ACC112 (cell line): ENCODE data around the gene AOPEP.

Source experiments
- H2AFZ ChIP-seq: fragments of 200-600 bp; sonication (generic); one replicate; pipeline ENCODE4 v1.6.0; 2017; ENCODE audit warnings: antibody characterized with exemption, low read length; ENCODE audit not compliant: unreplicated experiment
- H3K27ac ChIP-seq: fragments of 200-600 bp; sonication (generic); 2 replicates; pipeline ENCODE4 v1.5.1; 2014; ENCODE audit warnings: low read depth, mild to moderate bottlenecking, antibody characterized with exemption, low read length, moderate library complexity
- H3K27me3 ChIP-seq: fragments of 200-600 bp; sonication (generic); 2 replicates; pipeline ENCODE4 v1.6.1; 2014; ENCODE audit warnings: mild to moderate bottlenecking, antibody characterized with exemption, low read length, moderate library complexity, mixed read lengths; ENCODE audit not compliant: insufficient read depth
- H3K36me3 ChIP-seq: fragments of 200-600 bp; sonication (generic); 2 replicates; pipeline ENCODE4 v1.6.1; 2016; ENCODE audit warnings: mild to moderate bottlenecking, antibody characterized with exemption, low read length, moderate library complexity, mixed read lengths; ENCODE audit not compliant: insufficient read depth
- H3K4me1 ChIP-seq: fragments of 200-600 bp; sonication (generic); one replicate; pipeline ENCODE4 v1.6.1; 2016; ENCODE audit warnings: low read length, mixed read lengths; ENCODE audit not compliant: insufficient read depth, unreplicated experiment, control insufficient read depth
- H3K4me3 ChIP-seq: fragments of 200-600 bp; sonication (generic); 2 replicates; pipeline ENCODE4 v1.5.1; 2014; ENCODE audit warnings: mild to moderate bottlenecking, low read depth, low read length
- H3K79me2 ChIP-seq: fragments of 200-600 bp; sonication (generic); one replicate; pipeline ENCODE4 v1.6.0; 2016; ENCODE audit warnings: low read length; ENCODE audit not compliant: control insufficient read depth, unreplicated experiment, insufficient read depth

Gene AOPEP

GRCh38 chr9:94946256-94946655, 219.8 kb downstream of the AOPEP start:
- H3K4me1 ChIP-seq: peaks cover 59% of the 10 kb centered on the region
- no peaks in the 10 kb centered on the region for H3K79me2 ChIP-seq
- no peaks in the 10 kb centered on the region for H3K27me3 ChIP-seq
- H3K4me3 ChIP-seq: no peak overlapping the region
- H2AFZ ChIP-seq: no peak overlapping the region
- peak overlapping the region; percentile 88 for H3K27ac ChIP-seq
- H3K36me3 ChIP-seq: no peaks in the 10 kb centered on the region

- Histone ChIP-seq H3K4me3 (no peak overlapping the region), H3K36me3 (no peaks in the 10 kb centered on the region), H3K27me3 (no peaks in the 10 kb centered on the region), H3K27ac (no peak overlapping the region), H3K79me2 (no peaks in the 10 kb centered on the region), H2AFZ (no peak overlapping the region), H3K4me1 (peaks cover 62% of the 10 kb centered on the region)
Measured at GRCh38 chr9:94948567-94949235, 222.2 kb downstream of the AOPEP start.

DNA sequence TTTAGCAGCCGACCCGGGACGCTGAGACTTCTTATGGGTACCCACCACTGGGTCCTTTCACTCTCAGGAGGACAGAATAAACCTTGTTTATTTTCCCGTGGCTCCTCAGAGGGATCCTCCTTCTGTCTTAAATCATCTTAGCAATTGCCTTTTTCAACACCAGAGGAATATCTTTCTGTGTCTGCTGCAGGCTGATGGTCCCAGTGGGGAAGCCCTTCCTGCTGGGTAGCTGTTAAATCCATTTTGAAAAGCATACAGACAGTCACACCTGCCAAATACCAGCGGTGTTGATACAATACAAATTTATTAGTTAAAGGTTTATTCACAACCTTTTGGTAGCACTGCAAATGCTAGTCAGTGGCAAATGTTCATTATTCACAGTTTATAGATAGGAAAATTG, 222.9 kb downstream of the AOPEP start:
- no peaks in the 10 kb centered on the region for H3K36me3 ChIP-seq
- no peaks in the 10 kb centered on the region for H3K79me2 ChIP-seq
- no peak overlapping the region for H2AFZ ChIP-seq
- H3K4me3 ChIP-seq: no peak overlapping the region
- no peak overlapping the region for H3K27ac ChIP-seq
- H3K4me1 ChIP-seq: peaks cover 56% of the 10 kb centered on the region
- no peaks in the 10 kb centered on the region for H3K27me3 ChIP-seq

DNA sequence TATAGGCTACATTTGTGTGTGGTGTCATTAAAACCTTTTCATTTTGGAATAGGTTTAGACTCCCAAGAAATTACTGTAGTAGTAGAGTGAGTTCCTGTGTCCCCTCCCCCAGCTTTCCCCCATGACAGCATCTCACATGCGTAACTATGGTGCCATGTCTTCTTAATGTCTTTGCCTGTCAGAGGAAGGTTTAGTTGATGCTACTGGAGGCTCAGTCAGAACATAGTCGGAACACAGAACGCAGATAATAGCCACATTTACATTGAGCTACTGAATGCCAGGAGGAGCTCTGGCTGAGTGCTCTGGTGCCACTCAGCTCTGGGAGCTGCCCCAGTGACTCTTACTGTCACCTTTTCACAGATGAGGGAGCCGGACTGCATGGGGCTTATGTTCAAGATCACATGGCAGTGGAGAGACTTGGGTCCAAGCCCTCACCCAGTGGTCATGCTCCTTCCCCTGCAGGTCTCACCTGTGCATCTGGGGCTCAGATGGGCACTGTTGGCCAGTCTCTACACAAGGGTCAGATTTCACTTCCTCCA, 223.6 kb downstream of the AOPEP start:
- no peak overlapping the region for H3K27ac ChIP-seq
- H3K27me3 ChIP-seq: no peaks in the 10 kb centered on the region
- H3K36me3 ChIP-seq: no peaks in the 10 kb centered on the region
- H2AFZ ChIP-seq: no peak overlapping the region
- H3K79me2 ChIP-seq: no peaks in the 10 kb centered on the region
- peaks cover 54% of the 10 kb centered on the region for H3K4me1 ChIP-seq
- no peak overlapping the region for H3K4me3 ChIP-seq

DNA sequence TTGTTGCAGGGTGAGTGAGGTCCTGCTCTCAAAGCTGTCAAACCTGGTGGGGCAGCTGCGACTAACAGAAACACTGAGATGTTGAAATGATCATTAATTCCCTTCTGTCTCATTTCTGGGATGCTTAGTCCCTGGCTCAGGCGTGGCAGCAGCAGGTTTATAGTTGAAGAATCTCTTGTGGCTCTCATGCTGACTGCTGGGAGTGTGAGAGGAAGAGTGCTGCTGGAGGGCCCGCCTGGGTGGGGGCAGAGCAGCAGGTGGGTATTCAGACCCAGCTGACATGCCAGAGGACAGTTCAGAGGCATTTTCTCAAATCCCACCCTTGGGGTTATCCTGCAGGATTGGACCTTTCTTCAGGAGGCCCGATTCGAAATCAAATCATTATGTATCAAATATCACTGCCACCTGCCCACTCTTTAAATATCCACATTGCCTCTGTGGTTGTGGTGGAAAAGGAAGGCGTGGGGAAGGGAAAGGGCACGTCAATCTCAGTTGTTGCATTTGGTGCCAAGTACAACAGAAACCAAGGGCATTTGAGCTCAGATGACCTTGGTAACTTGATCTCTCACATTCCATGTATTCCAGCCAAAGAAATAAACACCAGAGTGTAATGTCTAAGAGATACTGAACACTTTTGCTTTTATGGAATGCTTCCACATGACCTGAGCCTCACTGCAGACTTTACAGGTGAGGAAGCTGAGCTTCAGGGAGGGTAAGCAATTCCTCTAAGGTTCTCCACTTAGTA, 224.3 kb downstream of the AOPEP start:
- peaks cover 48% of the 10 kb centered on the region for H3K4me1 ChIP-seq
- no peak overlapping the region for H3K27ac ChIP-seq
- H3K4me3 ChIP-seq: no peak overlapping the region

DNA sequence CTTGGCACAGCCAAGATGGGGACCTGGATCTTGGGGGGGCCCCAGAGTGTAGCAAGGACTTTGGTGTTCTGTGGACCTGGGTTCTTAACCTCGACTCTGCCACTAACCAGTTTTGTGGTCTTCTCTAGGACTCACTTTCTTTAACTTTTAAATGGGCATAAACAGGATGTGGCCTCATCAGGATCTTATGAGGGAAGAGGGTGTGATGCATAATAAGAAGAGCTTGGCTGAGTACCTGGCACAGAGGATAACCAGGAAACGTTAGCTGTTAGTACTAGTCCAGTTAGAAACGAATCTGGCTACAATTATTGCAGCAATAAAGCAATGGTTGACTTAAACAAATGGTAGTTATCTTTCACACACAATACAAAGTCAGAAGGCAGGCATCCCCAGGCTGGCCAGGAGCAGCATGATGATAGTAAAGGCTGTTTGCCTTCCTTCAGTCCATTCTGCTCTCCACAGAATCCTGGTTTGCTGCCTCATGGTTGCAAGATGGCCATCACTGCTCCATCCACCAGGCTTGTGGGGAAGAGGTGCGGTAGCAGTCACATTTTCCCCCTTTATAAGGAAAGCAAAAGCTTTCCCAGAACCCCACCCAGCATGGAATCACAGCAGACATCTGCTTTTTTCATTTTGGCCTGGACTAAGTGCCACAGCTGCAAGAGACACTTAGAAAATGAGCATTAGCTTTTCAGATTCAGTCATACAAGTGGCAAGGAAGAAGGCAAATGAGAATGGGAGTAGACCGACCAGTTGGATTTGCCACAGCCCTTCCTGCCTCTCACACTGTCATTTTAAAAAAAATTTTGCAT, 225.0 kb downstream of the AOPEP start:
- Histone ChIP-seq H3K4me3 (no peak overlapping the region), H3K4me1 (peaks cover 41% of the 10 kb centered on the region), H3K79me2 (no peaks in the 10 kb centered on the region), H3K36me3 (peaks cover 3% of the 10 kb centered on the region; the same call in 1 of the 2 replicates), H2AFZ (no peak overlapping the region), H3K27ac (no peak overlapping the region), H3K27me3 (no peaks in the 10 kb centered on the region)

More for the DNA sequence above, 224.3 kb downstream of the AOPEP start:
- Histone ChIP-seq H2AFZ (no peak overlapping the region), H3K36me3 (no peaks in the 10 kb centered on the region), H3K27me3 (no peaks in the 10 kb centered on the region), H3K79me2 (no peaks in the 10 kb centered on the region)

GRCh38 chr9:94952565-94953373, 226.3 kb downstream of the AOPEP start:
- Histone ChIP-seq H3K27me3 (no peaks in the 10 kb centered on the region), H3K27ac (no peak overlapping the region), H3K79me2 (no peaks in the 10 kb centered on the region), H3K4me1 (peaks cover 41% of the 10 kb centered on the region), H3K36me3 (peaks cover 3% of the 10 kb centered on the region; the same call in 1 of the 2 replicates), H3K4me3 (no peak overlapping the region), H2AFZ (no peak overlapping the region)

GRCh38 chr9:94956731-94957130, 230.2 kb downstream of the AOPEP start:
- Histone ChIP-seq H3K79me2 (no peaks in the 10 kb centered on the region), H3K4me1 (peaks cover 16% of the 10 kb centered on the region), H3K27me3 (no peaks in the 10 kb centered on the region), H3K36me3 (peaks cover 3% of the 10 kb centered on the region; the same call in 1 of the 2 replicates), H2AFZ (no peak overlapping the region), H3K27ac (no peak overlapping the region), H3K4me3 (no peak overlapping the region)

DNA sequence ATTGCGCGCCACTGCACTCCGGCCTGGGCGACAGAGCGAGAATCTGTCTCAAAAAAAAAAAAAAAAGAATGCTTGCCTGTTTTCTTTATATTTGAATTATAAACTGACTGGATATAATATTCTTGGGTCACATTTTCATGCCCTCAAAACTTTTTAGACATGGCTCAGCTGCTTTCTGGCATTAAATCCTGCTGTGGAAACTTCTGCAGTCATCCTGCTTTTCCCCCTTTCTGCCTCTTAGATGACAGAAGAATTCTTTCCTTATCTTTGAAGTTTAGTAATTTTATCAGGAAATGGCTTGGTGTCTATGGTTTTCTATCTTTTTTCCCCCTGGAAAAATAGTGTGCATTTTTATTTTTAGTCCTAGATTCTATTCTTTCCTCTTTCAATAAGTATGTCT, 234.5 kb downstream of the AOPEP start:
- H3K27ac ChIP-seq: no peak overlapping the region
- H3K79me2 ChIP-seq: no peaks in the 10 kb centered on the region
- no peaks in the 10 kb centered on the region for H3K27me3 ChIP-seq
- H2AFZ ChIP-seq: no peak overlapping the region
- H3K36me3 ChIP-seq: peaks cover 3% of the 10 kb centered on the region; the same call in 1 of the 2 replicates
- H3K4me3 ChIP-seq: no peak overlapping the region
- H3K4me1 ChIP-seq: no peaks in the 10 kb centered on the region

DNA sequence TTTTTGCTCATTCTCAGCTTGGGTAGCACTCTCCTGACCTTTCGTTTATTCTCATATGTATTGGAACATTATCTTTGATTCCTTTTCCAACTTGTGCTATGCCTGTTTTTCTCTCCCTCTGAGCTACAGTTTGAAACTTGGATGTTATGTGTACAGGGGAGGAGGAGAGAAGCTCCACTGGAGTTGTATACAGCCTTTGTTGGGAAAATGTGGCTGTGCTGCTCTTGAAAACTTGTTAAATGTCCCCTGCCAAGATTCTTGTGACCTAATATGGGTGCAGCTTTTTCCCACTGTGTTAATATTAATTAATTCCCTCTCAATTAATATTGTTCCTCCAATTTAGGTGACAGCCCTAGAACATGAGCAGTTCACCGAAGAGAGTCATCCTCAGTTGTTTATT, 235.4 kb downstream of the AOPEP start:
- Histone ChIP-seq H3K36me3 (no peaks in the 10 kb centered on the region), H2AFZ (no peak overlapping the region), H3K27me3 (no peaks in the 10 kb centered on the region), H3K79me2 (no peaks in the 10 kb centered on the region), H3K4me1 (no peaks in the 10 kb centered on the region), H3K4me3 (no peak overlapping the region), H3K27ac (no peak overlapping the region)
